ENCODE measurements around the gene RUBCN. TPM values are rescaled to one million over a fixed set of nuclear protein-coding genes. Genes with fewer than 3 reads are reported as not detected.
A peak's percentile ranks its signal among the peaks of the same experiment; 100 is the strongest.

Gene RUBCN
- total RNA-seq = 100 to 1,000 TPM in 1 of 7 donors, 10 to 100 TPM in 6; 54.7 to 129 (median 69.6) TPM
- polyA plus RNA-seq = 10 to 100 TPM in 2 of 3 donors, 1 to 10 TPM in 1; 7.5 to 19.5 (median 13.0) TPM
- long read RNA-seq, donor 1, partial matches to known transcripts = 0 of 1 reads
- long read RNA-seq, donor 1, other reads (novel, unspliced or antisense) = 0 of 1 reads
- long read RNA-seq, donor 2, partial matches to known transcripts = 0 of 3 reads
- long read RNA-seq, donor 2, other reads (novel, unspliced or antisense) = 0 of 3 reads

DNA sequence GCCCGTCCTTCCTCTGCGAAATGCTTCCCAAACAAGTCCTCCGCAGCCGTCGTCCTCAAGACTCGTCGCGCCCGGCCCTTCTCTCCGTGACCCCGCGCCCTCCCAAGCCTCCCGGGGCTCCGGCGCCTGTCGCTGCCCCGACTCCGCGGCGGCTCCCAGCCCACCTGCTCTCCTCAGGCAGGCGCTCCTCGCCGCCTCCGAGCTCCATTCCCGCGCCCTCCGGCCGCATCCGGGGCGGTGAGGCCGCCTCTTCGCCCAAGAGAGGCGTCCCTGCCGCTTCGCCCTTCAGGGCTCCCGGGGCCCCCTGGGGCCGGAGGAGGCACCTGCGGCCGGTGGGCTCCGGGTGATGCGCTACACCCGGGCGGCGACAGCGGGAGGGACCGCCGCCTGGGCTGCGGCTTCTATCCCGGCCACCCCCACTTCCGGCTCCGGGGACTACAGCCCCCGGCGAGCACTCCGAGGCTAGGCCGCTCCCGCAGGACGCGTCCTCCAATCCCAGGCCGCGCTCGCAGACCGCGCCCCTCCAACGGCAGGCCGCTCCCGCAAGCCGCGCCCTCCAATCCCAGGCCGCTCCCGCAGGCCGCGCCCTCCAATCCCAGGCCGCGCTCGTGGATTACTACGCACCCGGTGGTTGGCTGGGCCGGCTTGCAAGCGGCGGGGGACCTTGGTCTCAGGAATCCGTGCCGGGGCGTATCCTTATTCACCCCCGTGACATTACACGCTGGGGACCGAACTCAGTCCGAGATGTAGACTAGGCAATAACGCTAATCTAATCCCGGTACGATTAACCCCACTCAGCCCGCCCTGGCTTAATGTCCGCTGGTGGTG is at the start of gene RUBCN:
Gene RUBCN, minus strand, starts transcription at position 414 of the 828 bp plus-strand sequence. Its CDS starts 185 bp downstream, at position 229.
- intact Hi-C loops (cut with DNase I; ENCODE audit: low total_unique reads) = no loop called here
- no peaks in the 10 kb centered on the region for H3K27me3 ChIP-seq (replicated peaks in 1 of 7)
- peak within 1 kb of the TSS; percentile 83 to 96 (median 93) for H3K27ac ChIP-seq
- TF ChIP-seq POLR2A (IDR thresholded peaks at IDR 0.05) (peak in 2 of 3 donors; percentile 54 to 55), POLR2AphosphoS5 (IDR thresholded peaks at IDR 0.05) (peak; percentile 92 to 96 (median 94)), CTCF (IDR thresholded peaks at IDR 0.05 in 8 of 11, conservative IDR thresholded peaks at IDR 0.05 in 3 of 11) (peak in 4 of 11 experiments; percentile 13 to 39 (median 27))
- DNase-seq = peak; percentile 99
- H3K9me3 ChIP-seq = no peaks in the 10 kb centered on the region
- 0 to 1% (median 0%) methylated on average over 51 to 92 of the region's 92 CpGs for WGBS, 5 donors
- H3K4me1 ChIP-seq = peaks cover 17 to 61% (median 50%) of the 10 kb centered on the region in 6 donors
- H3K4me3 ChIP-seq = peak within 1 kb of the TSS; percentile 88 to 97 (median 91)
- peaks cover 0 to 4% (median 0%) of the 10 kb centered on the region in 6 donors for H3K36me3 ChIP-seq

DNA sequence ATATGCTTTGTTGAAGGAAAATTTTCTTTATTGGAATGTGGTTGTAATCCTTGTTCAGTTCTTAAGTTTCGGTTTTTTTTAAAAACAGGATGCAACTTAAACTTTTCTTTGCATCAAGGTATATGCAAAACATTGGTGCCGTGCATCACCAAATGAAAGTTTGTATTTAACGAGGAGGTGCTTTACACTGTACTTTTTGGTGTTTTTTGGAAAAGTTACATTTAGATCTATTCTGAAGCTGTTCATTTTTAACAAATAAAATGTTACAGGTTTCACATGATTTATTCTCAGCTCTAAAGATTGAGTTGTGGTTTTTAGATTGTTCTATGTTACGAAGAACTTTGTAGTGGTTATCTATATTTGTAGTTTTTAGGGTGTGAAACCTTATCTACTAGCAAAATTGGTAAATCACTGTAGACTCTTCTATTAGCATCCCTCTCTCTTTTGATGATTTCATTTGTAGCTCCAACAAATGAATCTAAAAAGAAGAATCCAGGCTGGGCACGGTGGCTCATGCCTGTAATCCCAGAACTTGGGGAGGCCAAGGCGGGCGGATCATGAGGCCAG is 47.4 kb upstream of the RUBCN start:
- no peak for DNase-seq
- Histone ChIP-seq H3K27me3 (replicated peaks in 1 of 7) (no peaks in the 10 kb centered on the region), H3K4me1 (peaks cover 0 to 21% (median 0%) of the 10 kb centered on the region in 6 donors), H3K9me3 (no peaks in the 10 kb centered on the region), H3K36me3 (peaks cover 0 to 85% (median 23%) of the 10 kb centered on the region in 6 donors), H3K27ac (peak overlapping the region in 2 of 8 donors; percentile 7 to 35), H3K4me3 (no peak overlapping the region)
- intact Hi-C loops (cut with DNase I; ENCODE audit: low total_unique reads) = no loop called here
- TF ChIP-seq CTCF (IDR thresholded peaks at IDR 0.05 in 8 of 11, conservative IDR thresholded peaks at IDR 0.05 in 3 of 11) = no peak
- TF ChIP-seq POLR2A (IDR thresholded peaks at IDR 0.05) = no peak
- TF ChIP-seq POLR2AphosphoS5 (IDR thresholded peaks at IDR 0.05) = no peak
- 72 to 89% (median 84%) methylated on average over 7 of the region's 7 CpGs for WGBS, 5 donors

DNA sequence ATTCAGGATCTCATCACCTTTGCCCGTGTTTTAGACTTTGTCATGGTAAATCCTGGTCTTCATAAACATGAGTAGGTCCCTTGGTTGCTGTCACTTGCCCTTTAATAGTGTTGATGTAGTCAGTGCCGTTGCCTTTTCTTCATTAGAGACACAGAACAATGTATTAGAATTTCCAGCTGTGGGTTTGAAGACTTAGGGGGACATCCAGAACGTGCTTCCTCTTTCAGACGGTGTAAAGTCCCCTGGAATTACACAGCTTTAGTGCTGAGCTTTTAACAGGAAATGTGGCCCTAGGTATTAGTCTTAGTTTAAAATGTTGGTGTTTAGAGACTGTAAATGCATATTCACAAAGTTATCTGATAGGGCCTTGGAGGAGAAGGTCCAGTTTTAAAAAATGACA is 45.5 kb upstream of the RUBCN start:
- WGBS, 5 donors = 39 to 62% (median 46%) methylated on average over 4 of the region's 4 CpGs
- no peak for TF ChIP-seq POLR2A (IDR thresholded peaks at IDR 0.05)
- no peak for TF ChIP-seq CTCF (IDR thresholded peaks at IDR 0.05 in 8 of 11, conservative IDR thresholded peaks at IDR 0.05 in 3 of 11)
- TF ChIP-seq POLR2AphosphoS5 (IDR thresholded peaks at IDR 0.05) = no peak
- H3K27ac ChIP-seq = peak overlapping the region in 1 of 8 donors; percentile 52
- no peak overlapping the region for H3K4me3 ChIP-seq
- DNase-seq = no peak
- H3K36me3 ChIP-seq = peaks cover 3 to 98% (median 42%) of the 10 kb centered on the region in 6 donors
- H3K9me3 ChIP-seq = no peaks in the 10 kb centered on the region
- intact Hi-C loops (cut with DNase I; ENCODE audit: low total_unique reads) = no loop called here
- H3K27me3 ChIP-seq (replicated peaks in 1 of 7) = no peaks in the 10 kb centered on the region
- peaks cover 0 to 21% (median 0%) of the 10 kb centered on the region in 6 donors for H3K4me1 ChIP-seq
